Measurements from ENCODE around the gene KCTD8.

GRCh38 chr4:44221407-44221806, 227.2 kb downstream of the KCTD8 start:
- TF ChIP-seq EZH2 (IDR thresholded peaks at IDR 0.05) (no peak), POLR2AphosphoS5 (IDR thresholded peaks at IDR 0.05; ENCODE audit: borderline replicate concordance, low read depth, low read length) (no peak), FOXP2 (optimal IDR thresholded peaks at IDR 0.05; ENCODE audit: control extremely low read depth, extremely low read length, insufficient read depth) (no peak)
